SK-N-SH (cell line): ENCODE measurements around the gene CYP2A7.

Experiments used
- CTCF ChIP-seq: fragments of 200-600 bp; sonication (generic); IDR thresholded peaks from 2 replicates; pipeline ENCODE4 v1.6.1; 2017; ENCODE audit warnings: antibody characterized with exemption, mild to moderate bottlenecking, moderate library complexity
- JUND ChIP-seq: IDR thresholded peaks from 2 replicates; pipeline ENCODE4 v1.4.0; 2012
- POLR2AphosphoS5 ChIP-seq: IDR thresholded peaks from 2 replicates; pipeline ENCODE4 v1.6.1; 2012; ENCODE audit warnings: low read depth, low read length
- RAD21 ChIP-seq: IDR thresholded peaks from 2 replicates; pipeline ENCODE4 v1.6.1; 2012; ENCODE audit warnings: mild to moderate bottlenecking, low read length
- REST ChIP-seq: IDR thresholded peaks from 2 replicates; pipeline ENCODE4 v1.6.1; 2012; ENCODE audit warnings: mild to moderate bottlenecking, low read depth, low read length, moderate library complexity
- RFX5 ChIP-seq: IDR thresholded peaks from 2 replicates; pipeline ENCODE4 v1.6.1; 2012; ENCODE audit warnings: mild to moderate bottlenecking, improper control_type of control experiment, low read length

- TF ChIP-seq JUND (no peak), CTCF (no peak), RAD21 (no peak), RFX5 (no peak), REST (no peak), POLR2AphosphoS5 (no peak)
Measured at GRCh38 chr19:40858109-40858508, 23.9 kb downstream of the CYP2A7 start.
